RPMI7951 (cell line): ENCODE results near the gene HIBCH. TPM values are rescaled to one million over a fixed set of nuclear protein-coding genes. Genes with fewer than 3 reads are reported as not detected.
"Not testable (repeated sequence)": the region's sequence is repeated elsewhere in the genome, so short reads cannot be mapped to it uniquely, and the experiment has no call there.

Experiments
- DNase-seq: peaks from one replicate; pipeline ENCODE4 v3.0.0-alpha.2; 2012; ENCODE audit warnings: low read depth
- total RNA-seq: library from RNA; depleted of rRNA; stranded (reverse); fragments of >200 nt; shearing (Covaris generic); gene quantifications from 2 replicates; pipeline ENCODE4 v1.2.3, GENCODE V29; 2014; rRNA removed

HIBCH gene
- total RNA-seq, 1 experiment from 2014 or later: 23.3 TPM

GRCh38 chr2:190157613-190158528, 161.8 kb downstream of the HIBCH start:
- DNase-seq: not testable (repeated sequence)

- DNase-seq: no peak
Measured at GRCh38 chr2:190156530-190157212, 163.0 kb downstream of the HIBCH start.

Other genes starting within 250 kb of the HIBCH start
- 13.3 and 13.5 TPM in 2 replicates for gene INPP1, start 23.8 kb upstream of the HIBCH start, total RNA-seq
- 8.2 and 13.5 TPM in 2 replicates for gene MFSD6, start 88.5 kb upstream of the HIBCH start, total RNA-seq
- gene NEMP2, start 214.9 kb upstream of the HIBCH start, total RNA-seq: 5.9 and 11.7 TPM in 2 replicates